ENCODE measurements around the gene GNAI3. TPM values are rescaled to one million over a fixed set of nuclear protein-coding genes. Genes with fewer than 3 reads are reported as not detected.

GNAI3 gene
- total and polyA plus RNA-seq, 10 of the 15 experiments (the other 5 are each of a cell fraction or from before 2014, with no cell fraction given): 5.9 to 13.8 (median 8.0) TPM

DNA sequence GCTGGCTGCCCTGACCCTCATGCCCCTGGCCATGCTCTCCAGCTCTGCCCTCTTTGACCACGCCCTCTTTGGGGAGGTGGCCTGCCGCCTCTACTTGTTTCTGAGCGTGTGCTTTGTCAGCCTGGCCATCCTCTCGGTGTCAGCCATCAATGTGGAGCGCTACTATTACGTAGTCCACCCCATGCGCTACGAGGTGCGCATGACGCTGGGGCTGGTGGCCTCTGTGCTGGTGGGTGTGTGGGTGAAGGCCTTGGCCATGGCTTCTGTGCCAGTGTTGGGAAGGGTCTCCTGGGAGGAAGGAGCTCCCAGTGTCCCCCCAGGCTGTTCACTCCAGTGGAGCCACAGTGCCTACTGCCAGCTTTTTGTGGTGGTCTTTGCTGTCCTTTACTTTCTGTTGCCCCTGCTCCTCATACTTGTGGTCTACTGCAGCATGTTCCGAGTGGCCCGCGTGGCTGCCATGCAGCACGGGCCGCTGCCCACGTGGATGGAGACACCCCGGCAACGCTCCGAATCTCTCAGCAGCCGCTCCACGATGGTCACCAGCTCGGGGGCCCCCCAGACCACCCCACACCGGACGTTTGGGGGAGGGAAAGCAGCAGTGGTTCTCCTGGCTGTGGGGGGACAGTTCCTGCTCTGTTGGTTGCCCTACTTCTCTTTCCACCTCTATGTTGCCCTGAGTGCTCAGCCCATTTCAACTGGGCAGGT lies 5.0 kb upstream of the GNAI3 start:
- intact Hi-C loops (cut with micrococcal nuclease; ENCODE audit: unreplicated experiment): no loop called here
- ChIA-PET SMC1A (ENCODE audit: uncharacterized antibody, unreplicated experiment) (interaction anchor here (4.2 to 4.6 kb wide), 2 partner anchors 95 to 231 kb away, joined by 58 to 117 read pairs; no protein-coding TSS in a partner anchor), RAD21 (ENCODE audit: unreplicated experiment) (interaction anchor here (1.0 to 4.7 kb wide), 3 partner anchors 81 to 441 kb away, joined by 3 to 106 read pairs (median 38); partner anchors contain the start of gene AHCYL1), POLR2A (interaction anchor here (0.6 kb wide), 2 partner anchors 10 to 134 kb away, joined by 3 to 4 read pairs; no protein-coding TSS in a partner anchor), CTCF (interaction anchor here (1.0 to 7.6 kb wide), 13 partner anchors 8 to 441 kb away, joined by 3 to 201 read pairs (median 11); partner anchors contain the start of genes AHCYL1, CYB561D1 and PSRC1)
- ATAC-seq (no peak), DNase-seq (ENCODE audit: low read depth, low spot score) (no peak), FAIRE-seq (no peak)
- Histone ChIP-seq H3K9ac (ENCODE audit: control insufficient read depth, insufficient read depth, low read length) (no peak overlapping the region), H2AFZ (ENCODE audit: control insufficient read depth, low read depth, low read length) (no peak overlapping the region), H3K4me3 (no peak overlapping the region), H3K4me2 (ENCODE audit: control insufficient read depth, insufficient read depth) (no peak overlapping the region), H3K4me1 (ENCODE audit: control insufficient read depth, insufficient read depth, low read length) (peaks cover 6% of the 10 kb centered on the region), H3K27me3 (replicated peaks in 1 of 2; ENCODE audit: control insufficient read depth in 2 of 2, insufficient read depth in 2 of 2, low read length in 1 of 2) (no peaks in the 10 kb centered on the region), H3K27ac (ENCODE audit: control insufficient read depth, insufficient read depth) (no peak overlapping the region), H4K20me1 (ENCODE audit: control insufficient read depth, insufficient read depth) (no peaks in the 10 kb centered on the region), H3K79me2 (ENCODE audit: control insufficient read depth, insufficient read depth, low read length) (peaks cover 17% of the 10 kb centered on the region), H3K36me3 (ENCODE audit: control insufficient read depth in 2 of 2, insufficient read depth in 2 of 2, low read length in 1 of 2) (no peaks in the 10 kb centered on the region), H3K9me3 (replicated peaks; ENCODE audit: control insufficient read depth, insufficient read depth, low read length) (no peaks in the 10 kb centered on the region)
- no TSS peak for BruUV-seq (replicated peaks)
- in situ Hi-C loops (cut with MboI): no loop called here
- WGBS (ENCODE audit: insufficient coverage, insufficient replicate concordance, low lambda C conversion rate, missing lambda C conversion rate): 54% methylated on average over 24 of the region's 24 CpGs
- TF ChIP-seq, protein P1, sequence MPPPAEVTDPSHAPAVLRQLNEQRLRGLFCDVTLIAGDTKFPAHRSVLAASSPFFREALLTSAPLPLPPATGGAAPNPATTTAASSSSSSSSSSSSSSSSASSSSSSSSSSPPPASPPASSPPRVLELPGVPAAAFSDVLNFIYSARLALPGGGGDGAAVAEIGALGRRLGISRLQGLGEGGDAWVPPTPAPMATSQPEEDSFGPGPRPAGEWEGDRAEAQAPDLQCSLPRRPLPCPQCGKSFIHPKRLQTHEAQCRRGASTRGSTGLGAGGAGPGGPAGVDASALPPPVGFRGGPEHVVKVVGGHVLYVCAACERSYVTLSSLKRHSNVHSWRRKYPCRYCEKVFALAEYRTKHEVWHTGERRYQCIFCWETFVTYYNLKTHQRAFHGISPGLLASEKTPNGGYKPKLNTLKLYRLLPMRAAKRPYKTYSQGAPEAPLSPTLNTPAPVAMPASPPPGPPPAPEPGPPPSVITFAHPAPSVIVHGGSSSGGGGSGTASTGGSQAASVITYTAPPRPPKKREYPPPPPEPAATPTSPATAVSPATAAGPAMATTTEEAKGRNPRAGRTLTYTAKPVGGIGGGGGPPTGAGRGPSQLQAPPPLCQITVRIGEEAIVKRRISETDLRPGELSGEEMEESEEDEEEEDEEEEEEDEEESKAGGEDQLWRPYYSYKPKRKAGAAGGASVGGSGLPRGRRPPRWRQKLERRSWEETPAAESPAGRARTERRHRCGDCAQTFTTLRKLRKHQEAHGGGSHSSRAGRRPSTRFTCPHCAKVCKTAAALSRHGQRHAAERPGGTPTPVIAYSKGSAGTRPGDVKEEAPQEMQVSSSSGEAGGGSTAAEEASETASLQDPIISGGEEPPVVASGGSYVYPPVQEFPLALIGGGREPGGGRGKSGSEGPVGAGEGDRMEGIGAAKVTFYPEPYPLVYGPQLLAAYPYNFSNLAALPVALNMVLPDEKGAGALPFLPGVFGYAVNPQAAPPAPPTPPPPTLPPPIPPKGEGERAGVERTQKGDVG (CRISPR knock-in tag; IDR thresholded peaks at IDR 0.05): no peak
- TF ChIP-seq RB1 (IDR thresholded peaks at IDR 0.05; ENCODE audit: borderline replicate concordance) (no peak), EGR1 (IDR thresholded peaks at IDR 0.05; ENCODE audit: borderline replicate concordance in 1 of 2, low read depth in 2 of 2, low read length in 2 of 2) (no peak), TCF3 (IDR thresholded peaks at IDR 0.05; ENCODE audit: borderline replicate concordance, insufficient read depth, low read depth, low read length) (no peak)
- TF ChIP-seq, protein P2, sequence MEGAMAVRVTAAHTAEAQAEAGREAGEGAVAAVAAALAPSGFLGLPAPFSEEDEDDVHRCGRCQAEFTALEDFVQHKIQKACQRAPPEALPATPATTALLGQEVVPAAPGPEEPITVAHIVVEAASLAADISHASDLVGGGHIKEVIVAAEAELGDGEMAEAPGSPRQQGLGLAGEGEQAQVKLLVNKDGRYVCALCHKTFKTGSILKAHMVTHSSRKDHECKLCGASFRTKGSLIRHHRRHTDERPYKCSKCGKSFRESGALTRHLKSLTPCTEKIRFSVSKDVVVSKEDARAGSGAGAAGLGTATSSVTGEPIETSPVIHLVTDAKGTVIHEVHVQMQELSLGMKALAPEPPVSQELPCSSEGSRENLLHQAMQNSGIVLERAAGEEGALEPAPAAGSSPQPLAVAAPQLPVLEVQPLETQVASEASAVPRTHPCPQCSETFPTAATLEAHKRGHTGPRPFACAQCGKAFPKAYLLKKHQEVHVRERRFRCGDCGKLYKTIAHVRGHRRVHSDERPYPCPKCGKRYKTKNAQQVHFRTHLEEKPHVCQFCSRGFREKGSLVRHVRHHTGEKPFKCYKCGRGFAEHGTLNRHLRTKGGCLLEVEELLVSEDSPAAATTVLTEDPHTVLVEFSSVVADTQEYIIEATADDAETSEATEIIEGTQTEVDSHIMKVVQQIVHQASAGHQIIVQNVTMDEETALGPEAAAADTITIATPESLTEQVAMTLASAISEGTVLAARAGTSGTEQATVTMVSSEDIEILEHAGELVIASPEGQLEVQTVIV (IDR thresholded peaks at IDR 0.05; ENCODE audit: borderline replicate concordance, partially characterized antibody): no peak
- TF ChIP-seq, protein P3, sequence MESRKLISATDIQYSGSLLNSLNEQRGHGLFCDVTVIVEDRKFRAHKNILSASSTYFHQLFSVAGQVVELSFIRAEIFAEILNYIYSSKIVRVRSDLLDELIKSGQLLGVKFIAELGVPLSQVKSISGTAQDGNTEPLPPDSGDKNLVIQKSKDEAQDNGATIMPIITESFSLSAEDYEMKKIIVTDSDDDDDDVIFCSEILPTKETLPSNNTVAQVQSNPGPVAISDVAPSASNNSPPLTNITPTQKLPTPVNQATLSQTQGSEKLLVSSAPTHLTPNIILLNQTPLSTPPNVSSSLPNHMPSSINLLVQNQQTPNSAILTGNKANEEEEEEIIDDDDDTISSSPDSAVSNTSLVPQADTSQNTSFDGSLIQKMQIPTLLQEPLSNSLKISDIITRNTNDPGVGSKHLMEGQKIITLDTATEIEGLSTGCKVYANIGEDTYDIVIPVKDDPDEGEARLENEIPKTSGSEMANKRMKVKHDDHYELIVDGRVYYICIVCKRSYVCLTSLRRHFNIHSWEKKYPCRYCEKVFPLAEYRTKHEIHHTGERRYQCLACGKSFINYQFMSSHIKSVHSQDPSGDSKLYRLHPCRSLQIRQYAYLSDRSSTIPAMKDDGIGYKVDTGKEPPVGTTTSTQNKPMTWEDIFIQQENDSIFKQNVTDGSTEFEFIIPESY (IDR thresholded peaks at IDR 0.05): no peak
- TF ChIP-seq, protein P4, sequence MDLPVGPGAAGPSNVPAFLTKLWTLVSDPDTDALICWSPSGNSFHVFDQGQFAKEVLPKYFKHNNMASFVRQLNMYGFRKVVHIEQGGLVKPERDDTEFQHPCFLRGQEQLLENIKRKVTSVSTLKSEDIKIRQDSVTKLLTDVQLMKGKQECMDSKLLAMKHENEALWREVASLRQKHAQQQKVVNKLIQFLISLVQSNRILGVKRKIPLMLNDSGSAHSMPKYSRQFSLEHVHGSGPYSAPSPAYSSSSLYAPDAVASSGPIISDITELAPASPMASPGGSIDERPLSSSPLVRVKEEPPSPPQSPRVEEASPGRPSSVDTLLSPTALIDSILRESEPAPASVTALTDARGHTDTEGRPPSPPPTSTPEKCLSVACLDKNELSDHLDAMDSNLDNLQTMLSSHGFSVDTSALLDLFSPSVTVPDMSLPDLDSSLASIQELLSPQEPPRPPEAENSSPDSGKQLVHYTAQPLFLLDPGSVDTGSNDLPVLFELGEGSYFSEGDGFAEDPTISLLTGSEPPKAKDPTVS (IDR thresholded peaks at IDR 0.05; ENCODE audit: low read depth, low read length): no peak
